Erythroblast (primary cell): Measurements from ENCODE around the gene SDK2.
"Not testable (repeated sequence)": the region's sequence is repeated elsewhere in the genome, so short reads cannot be mapped to it uniquely, and the experiment has no call there.

Source experiments
- GATA1 ChIP-seq: IDR thresholded peaks from 2 replicates; pipeline ENCODE4 v1.6.1; 2011; ENCODE audit warnings: low read depth, mild to moderate bottlenecking, control low read depth, low read length, moderate library complexity
- POLR2A ChIP-seq: IDR thresholded peaks from 2 replicates; pipeline ENCODE4 v1.6.1; 2011; ENCODE audit warnings: mild to moderate bottlenecking, low read length

DNA sequence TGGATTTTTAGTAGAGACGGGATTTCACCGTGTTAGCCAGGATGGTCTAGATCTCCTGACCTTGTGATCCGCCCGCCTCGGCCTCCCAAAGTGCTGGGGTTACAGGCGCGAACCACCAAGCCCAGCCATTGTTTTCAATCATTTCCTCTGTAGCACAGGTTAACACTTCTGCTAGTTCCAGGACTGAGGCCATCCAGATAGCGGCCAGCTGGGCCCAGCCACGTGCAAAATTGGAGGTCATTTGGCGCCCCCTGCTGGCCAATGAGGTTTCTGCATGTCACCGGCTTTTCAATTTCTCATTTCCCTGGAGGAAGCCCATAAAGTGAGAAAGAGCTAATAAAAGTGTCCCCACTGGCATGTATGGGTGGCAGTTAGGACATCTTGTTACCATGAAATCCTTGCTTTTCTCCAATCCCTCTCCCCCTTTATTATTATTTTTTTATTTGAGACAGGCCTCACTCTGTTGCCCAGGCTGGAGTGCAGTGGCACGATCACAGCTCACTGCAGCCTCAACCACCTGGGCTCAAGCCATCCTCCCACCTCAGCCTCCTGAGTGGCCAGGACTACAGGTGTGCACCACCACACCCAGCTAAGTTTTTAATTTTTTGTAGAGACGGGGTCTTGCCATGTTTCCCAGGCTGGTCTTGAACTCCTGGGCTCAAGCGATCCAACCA is 274.3 kb downstream of the SDK2 start:
- not testable (repeated sequence) for TF ChIP-seq POLR2A, GATA1
